HG03342 (cell line): ENCODE data around the gene GAK.
"Not testable (repeated sequence)": the region's sequence is repeated elsewhere in the genome, so short reads cannot be mapped to it uniquely, and the experiment has no call there.

Experiments used
- ATAC-seq: cut with Tn5 transposase; IDR thresholded peaks from one replicate; pipeline ENCODE4 v1.9.1; 2021; ENCODE audit warnings: mild to moderate bottlenecking, moderate library complexity; ENCODE audit not compliant: unreplicated experiment

The GAK gene

DNA sequence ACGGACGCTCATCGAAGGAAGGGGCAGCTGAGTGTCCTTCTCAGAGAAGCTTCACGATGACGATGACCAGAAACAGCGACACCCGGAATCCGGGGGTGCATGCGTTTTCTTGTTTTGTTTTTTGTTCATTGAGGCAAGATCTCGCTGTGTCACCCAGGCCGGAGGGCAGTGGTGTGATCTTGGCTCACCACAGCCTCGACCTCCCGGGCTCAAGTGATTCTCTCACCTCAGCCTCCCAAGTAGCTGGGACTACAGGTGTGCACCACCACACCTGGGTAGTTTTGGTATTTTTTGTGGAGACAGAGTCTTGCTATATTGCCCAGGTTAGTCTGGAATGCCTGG lies 21.4 kb upstream of the GAK start:
- ATAC-seq: no peak

DNA sequence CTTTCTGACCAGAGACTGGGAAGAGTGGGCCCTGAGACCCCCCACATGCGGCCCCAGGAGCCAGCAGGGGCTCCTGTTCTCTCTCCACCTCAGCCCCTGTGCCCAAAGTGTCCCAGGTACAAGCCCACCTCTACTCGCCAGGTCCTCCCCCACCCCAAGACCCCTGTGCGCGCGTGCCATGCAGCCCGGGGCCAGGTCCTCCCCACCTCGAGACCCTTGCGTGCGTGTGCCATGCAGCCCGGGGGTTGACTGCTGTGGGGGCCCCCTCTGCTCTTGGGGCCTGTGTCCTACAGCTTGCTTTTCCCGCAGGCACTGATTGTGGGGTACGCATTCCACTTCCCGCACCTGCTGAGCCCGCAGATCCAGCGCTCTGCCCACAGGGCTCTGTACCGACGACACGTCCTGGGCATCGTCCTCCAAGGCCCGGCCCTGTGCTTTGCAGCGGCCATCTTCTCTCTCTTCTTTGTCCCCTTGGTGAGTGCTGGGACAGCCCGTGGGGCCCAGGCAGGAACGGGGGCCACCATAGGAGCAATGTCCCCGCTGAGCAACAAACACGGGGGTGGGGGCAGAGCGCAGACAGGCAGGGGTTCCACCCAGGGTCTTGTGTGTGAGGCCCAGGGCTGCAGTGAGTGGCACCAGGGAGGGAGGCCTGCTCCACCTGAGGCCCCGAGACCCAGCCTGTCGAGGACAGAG lies 20.9 kb upstream of the GAK start:
- ATAC-seq: no peak

DNA sequence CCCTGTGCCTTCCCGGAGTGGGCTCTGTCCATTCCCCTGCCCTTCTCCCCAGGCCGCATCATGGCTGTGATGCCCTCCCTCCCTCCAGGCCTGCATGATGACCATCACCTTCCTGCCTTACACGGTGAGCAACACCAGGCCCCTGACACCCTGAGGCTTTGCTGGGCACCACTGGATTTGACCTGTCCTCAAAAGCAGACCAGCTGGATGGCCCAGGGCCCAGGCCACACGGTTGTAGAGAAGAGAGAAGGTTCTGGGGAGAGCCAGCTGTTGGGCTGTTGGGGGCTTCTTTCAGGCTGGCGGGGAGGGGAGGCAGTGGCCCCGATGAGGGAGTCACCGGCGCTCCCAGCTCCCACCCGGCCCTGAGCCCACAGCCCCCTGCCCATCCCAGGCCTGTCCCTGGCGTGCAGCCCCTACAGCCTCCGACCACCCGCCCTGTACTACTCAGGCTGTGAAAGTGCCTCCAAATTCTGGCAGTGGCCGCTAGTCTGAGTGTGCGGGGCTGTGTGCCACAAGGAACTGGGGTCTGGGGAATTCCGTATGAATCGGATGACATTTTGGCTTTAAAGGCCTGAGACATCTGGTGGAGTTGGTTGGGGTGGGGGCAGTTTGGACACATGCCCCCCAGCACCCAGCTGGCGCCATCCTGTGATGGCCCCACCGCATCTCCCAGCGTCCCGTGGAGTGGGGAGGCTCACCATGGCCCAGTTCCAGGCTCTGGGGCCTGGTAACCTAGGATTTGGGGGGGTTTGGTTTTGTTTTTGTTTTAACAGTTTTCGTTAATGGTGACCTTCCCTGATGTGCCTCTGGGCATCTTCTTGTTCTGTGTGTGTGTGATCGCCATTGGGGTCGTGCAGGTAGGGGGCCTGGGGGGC lies 19.7 kb upstream of the GAK start:
- ATAC-seq: no peak

DNA sequence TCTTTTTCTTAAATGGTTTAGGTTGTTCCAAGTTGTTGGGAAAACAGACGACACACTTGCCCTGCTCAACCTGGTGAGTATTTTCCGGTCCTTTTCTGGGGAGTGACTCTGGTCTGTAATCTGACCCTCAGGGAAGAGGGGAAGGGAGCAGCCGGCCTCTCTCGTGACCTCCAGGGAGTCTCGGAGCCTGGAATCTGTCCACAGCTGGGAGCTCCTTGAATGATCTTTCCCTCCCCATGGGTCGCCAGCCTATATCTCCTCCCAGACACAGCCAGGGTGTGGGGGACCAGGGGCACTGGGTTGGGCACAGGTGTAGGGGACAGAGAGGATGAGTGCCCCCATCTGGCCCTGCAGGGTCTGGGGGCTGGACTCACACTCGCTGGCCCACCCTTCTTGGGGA lies 19.1 kb upstream of the GAK start:
- no peak for ATAC-seq

DNA sequence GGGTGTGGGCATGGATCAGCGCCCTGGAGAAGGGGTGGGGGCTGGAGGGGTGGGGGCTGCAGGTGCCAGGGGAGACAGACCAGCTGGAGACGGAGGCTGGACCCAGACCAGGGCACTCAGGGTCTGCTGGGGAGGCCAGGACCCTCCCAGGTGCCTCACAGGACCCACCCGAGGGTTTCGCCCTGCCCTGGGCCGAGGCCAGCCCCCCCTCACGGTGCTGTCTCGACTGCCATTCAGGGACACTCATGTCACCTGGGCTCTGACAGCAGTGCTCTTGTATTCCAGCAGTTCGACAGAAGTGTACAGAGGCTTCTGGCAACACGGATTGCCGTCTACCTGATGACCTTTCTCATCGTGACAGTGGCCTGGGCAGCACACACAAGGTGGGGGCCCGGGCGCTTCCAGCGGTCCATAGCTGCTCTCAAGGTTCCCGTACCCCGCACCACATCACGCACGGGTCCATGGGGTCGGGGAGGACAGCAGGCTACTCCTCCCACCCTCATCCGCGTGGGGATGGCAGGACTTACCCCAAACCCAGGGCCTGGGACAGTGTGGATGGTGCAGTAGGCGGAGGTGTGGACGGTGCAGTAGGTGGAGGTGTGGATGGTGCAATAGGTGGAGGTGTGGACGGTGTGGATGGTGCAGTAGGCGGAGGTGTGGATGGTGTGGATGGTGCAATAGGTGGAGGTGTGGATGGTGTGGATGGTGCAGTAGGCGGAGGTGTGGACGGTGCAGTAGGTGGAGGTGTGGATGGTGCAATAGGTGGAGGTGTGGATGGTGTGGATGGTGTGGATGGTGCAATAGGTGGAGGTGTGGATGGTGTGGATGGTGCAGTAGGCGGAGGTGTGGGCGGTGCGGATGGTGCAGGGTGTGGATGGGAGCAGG lies 18.3 kb upstream of the GAK start:
- no peak for ATAC-seq

- ATAC-seq: no peak
Observed at GRCh38 chr4:949656-950055, 17.5 kb upstream of the GAK start.

GRCh38 chr4:948936-949300 lies 16.8 kb upstream of the GAK start:
- no peak for ATAC-seq

DNA sequence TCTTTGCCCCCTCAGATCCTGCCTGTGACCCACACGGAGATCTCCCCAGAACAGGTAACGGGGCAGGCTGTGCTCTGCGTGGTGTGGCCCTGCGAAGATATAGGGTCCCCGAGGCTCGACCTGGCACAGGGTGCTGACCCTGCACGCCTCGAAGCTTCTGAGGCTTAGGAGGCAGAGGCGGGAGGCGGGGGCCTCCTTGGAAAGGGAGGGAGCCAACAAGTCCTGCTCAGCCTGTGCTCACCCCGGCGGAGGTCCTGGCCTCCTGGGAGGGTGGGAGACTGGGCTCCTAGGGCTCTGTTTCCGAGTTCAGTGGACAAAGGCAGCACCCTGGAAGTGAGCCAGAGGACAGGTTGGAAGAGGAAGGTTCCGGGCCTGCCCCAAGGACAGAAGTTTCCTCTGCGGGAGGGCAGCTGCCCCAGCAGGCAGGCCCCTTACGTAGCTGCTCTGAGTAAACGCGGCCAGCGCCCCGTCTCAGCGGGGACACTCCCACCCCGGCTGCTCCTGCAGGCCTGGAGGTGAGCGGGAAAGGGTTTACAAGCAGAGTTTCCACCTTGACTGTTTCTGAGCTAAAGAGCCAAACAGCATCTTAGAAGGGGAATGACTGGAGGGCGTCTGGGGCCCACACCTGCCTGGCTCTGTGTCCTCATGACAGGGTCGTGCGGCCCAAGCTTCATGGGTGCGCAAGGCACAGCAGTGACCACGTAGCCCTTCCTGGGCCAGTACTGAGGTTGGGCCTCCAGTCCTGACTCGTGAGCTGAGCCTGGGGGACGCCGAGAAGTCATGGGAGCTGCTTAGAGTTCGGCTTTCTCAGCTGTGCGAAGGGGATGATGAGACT lies 16.2 kb upstream of the GAK start:
- no peak for ATAC-seq

DNA sequence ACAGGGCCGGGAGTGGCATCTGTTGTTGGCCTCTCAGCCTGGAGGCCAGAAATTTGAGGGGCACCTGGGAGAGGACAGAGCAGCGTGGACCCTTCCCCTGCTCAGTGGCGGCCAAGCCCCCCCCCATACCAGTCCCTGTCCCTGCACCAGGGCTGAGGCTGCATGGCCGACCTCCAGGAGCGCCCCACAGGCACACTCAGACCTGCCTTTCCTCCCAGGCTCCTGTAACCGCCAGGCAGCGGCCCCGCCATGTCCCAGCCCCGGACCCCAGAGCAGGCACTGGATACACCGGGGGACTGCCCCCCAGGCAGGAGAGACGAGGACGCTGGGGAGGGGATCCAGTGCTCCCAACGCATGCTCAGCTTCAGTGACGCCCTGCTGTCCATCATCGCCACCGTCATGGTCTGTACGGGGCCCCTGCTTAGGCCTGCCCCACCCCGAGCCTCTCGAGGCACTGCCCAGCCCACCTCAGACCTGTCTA lies 15.4 kb upstream of the GAK start:
- no peak for ATAC-seq

DNA sequence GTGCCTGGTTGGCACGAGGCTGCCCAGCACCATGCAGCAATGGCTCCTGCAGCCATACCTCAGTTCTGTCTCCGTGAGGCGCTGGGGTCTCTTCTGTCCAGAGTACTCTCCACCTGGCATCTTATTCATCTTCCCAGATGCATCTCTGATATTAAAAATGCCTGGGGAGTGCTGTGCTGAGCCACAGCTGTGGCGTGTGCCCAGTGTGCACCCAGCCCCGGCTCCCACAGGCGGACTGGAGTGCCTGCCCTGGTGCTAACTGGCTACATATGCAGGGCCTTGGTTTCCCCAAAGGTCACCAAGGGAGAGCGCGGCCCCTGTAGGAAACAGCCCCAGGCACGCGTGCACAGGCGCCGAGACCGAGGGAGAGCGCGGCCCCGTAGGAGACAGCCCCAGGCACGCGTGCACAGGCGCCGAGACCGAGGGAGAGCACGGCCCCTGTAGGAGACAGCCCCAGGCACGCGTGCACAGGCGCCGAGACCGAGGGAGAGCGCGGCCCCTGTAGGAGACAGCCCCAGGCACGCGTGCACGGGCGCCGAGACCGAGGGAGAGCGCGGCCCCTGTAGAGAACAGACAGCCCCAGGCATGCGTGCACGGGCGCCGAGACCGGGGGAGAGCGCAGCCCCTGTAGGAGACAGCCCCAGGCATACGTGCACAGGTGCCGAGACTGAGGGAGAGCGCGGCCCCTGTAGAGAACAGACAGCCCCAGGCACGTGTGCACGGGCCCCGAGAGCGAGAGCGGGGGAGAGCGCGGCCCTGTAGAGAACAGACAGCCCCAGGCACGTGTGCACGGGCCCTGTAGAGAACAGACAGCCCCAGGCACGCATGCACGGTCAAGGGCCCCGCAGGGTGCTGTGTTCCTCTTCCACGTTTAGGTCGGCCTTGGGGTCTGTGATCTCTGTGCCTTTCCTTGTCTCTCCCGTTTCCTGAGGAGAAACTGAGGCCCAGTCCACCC lies 14.7 kb upstream of the GAK start:
- ATAC-seq: no peak

DNA sequence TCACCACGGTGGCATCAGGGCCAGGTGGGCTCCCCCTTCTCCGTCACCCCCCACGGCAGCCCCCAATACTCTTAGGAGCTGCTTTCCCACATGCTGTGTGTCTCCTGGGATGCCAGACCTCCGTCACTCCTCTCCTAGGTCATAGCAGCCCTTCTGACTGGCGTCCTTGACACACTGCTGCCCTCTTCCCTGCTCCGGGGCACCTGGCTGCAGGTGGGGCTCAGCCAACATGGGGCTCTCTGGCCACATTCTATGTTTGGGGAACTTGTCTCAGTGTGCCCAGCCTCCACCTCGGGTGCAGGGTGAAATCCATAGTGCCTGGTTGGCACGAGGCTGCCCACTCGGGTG lies 14.0 kb upstream of the GAK start:
- no peak for ATAC-seq

DNA sequence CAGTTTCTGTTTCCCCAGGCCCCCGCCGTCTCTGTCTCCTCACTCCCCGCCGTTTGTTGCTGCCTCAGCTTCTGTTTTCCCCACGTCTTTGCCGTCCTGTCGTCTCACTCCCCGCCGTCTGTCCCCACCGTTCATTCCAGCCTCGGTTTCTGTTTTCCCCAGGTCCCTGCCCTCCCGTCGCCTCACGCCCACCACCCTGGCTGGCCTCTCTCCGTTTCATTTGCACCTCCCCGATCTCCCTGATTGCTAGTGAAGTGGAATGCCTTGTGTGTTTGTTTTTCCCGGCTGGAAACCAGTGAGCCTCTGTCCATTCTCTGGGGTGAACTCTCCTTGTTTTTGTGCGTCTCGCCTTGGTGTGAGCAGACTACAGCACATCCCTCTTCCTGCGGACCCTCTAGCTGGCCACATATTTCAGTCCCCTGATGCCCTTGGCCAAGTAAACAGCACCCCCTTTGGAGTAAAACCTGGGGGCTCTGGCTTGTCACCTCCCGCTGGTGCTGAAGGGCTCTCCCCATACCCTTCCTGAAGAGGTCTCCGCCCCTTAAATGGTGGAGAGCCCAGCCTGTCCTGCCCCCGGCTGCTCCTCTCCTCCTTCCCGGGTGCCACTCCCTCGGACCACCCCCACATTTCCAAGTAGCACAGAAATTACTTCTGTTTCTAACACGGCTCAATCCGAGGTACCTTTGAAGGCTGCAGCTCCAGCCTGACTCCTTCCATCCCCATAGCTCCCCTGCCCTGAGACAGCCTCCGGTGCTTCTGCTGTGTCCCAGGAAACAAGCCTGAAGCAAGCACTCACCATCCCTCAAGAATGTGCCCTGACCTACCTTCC lies 13.4 kb upstream of the GAK start:
- ATAC-seq: no peak

DNA sequence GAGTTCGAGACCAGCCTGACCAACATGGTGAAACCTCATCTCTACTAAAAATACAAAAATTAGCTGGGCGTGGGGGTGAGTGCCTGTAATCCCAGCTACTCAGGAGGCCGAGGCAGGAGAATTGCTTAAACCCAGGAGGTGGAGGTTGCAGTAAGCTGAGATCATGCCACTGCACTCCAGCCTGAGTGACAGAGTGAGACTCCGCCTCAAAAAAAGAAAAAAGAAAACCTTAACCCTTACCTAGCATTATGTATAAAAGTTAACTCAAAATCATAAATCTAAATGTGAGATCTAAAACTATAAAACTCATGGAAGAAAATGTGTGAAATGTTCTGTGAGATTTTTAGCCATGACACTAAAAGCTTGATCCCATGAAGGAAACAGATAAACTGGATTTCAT lies 7.4 kb upstream of the GAK start:
- ATAC-seq: not testable (repeated sequence)

DNA sequence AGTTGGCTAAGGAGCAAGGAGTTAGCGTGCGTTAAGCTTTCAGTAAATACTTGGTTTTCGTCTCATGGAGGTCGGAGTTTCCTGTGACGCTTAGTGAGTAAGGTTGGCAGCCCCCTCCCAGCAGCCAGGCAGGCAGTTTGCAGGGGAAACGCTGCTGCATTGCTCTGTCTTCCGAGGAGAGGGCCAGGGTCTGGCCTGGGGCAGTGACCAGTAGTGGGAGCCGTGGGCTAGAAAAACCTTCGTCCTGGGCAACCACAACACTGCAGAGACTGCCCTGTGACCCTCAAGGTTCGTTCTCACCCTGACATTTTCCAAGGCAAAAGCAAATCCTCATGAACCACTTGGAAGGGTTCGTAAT lies 576 bp upstream of the GAK start:
- peak; percentile 5 for ATAC-seq

DNA sequence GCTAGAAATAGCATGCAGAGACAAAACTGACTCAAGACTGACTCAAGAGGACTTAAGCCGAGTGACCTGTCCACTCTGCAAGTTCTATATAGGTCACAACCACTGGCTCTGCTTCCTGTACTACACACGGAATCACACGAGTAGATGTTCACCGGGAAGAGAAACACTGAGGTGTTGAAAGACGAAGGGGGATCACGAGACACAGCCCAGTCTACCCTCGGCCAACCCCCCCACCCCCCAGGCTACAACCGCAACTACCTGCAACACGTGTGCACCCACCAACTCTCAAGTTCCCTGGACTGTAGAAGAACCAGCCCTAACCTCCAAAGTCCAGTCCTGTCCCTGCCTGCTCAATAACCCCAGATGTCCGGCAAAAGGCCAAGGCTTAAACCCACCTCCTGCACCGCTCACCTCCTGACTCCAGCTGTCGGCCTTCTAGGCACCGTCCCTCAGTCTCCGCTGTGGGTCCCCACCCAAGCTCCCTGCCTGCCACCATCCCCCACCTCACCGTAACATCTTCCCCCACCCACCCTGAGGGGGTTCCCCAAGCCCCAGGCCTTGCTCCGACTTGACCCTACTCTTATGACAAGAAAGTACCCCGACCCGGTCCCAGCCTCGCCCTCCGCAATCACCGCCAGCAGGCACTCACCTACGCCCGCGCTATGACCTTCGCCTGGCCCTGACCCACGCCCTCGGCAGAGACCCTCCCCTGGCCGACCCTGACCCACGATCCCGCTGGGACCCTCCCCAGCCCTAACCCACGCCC lies 739 bp downstream of the GAK start:
- peak; percentile 2 for ATAC-seq

DNA sequence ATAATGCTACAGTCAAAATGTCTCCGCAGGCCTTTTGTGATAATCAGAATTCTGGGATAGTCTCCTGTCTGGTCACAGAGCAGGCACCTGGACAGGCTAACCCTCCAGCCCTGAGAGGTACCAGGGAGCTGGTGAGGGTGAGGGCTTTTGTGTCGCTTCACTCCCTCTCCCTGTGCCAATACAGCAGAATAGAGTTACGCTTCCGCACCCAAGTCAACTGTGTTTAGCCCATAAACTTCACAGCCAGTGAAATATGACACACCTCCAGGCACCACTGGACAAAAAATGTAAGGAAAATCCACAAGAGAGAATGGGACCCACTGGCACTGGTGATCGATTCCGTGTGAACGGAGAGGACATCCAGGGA lies 1.3 kb downstream of the GAK start:
- no peak for ATAC-seq

- ATAC-seq: no peak
Observed at GRCh38 chr4:930028-930551, 2.0 kb downstream of the GAK start.
